AG09319 (cell line): ENCODE measurements around the gene C12orf60.
"Not testable (repeated sequence)": the region's sequence is repeated elsewhere in the genome, so short reads cannot be mapped to it uniquely, and the experiment has no call there.

Experiments used
- DNase-seq: peaks from one replicate; pipeline ENCODE4 v3.0.0-alpha.2; 2010; ENCODE audit warnings: low read depth; ENCODE audit errors: extremely low read depth
- TF ChIP-seq, protein P1 (sequence below): IDR thresholded peaks from 2 replicates; pipeline ENCODE4 v1.5.1; 2011; ENCODE audit warnings: low read depth, mild to moderate bottlenecking, inconsistent platforms, low read length, moderate library complexity

C12orf60 gene, protein sequence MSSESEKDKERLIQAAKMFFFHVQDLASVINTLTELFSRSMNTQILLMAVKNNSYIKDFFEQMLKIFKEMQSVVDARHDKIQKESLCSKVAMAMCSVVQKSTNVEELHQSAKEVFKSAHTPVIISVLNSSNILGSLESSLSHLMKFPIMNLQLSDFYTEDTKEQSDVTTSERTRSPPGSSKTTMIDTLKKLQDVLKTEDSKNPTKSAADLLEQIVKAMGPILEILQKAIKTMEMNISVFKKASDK

DNA sequence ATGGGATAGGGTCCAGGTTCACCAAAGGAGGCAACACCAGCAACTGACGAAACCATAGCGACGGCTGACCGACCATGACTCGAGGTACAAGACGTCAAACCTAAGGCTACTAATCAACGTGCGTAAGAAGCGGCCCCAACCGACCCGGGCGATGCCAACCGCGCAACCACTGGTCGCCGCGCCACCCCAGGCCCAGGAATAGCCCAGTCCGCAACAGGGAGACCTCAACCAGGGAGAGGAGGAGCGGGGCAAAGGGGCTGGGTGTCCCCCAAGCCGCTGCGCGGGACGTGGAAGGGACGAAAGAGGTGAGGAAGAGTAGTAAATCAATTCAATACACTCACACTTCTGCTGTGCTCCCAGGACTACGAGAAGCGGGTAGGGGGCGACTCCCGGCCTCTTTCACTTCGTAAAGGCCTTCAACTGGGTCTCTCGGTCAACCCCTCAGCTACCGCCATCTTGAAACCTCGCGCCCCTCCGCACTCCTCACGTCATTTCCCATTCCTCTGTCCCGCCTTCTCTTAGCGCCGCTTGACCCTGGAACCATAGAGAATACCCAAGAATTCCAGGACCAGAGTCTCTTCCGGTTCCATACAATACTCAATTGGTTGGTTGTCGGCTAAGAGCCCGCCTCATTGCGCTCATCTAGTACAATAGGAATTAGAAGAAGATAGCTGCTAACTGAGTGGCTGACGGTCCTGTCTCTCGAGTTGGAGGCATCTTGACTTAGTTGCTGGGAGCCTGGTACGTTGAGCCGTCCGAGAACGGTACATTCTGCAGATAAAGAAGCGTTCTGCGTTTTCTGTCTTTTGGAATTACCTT lies at the start of gene C12orf60, which contains the start of gene WBP11:
TSS of gene C12orf60 (plus strand) at position 660 of the 819 bp plus-strand sequence. CDS start 19,266 bp downstream, outside the sequence.
TSS of gene WBP11 (minus strand) at position 468 of the 819 bp plus-strand sequence. CDS start 2,095 bp downstream, outside the sequence.
- DNase-seq, result peak; percentile 96
- TF ChIP-seq, protein P1, sequence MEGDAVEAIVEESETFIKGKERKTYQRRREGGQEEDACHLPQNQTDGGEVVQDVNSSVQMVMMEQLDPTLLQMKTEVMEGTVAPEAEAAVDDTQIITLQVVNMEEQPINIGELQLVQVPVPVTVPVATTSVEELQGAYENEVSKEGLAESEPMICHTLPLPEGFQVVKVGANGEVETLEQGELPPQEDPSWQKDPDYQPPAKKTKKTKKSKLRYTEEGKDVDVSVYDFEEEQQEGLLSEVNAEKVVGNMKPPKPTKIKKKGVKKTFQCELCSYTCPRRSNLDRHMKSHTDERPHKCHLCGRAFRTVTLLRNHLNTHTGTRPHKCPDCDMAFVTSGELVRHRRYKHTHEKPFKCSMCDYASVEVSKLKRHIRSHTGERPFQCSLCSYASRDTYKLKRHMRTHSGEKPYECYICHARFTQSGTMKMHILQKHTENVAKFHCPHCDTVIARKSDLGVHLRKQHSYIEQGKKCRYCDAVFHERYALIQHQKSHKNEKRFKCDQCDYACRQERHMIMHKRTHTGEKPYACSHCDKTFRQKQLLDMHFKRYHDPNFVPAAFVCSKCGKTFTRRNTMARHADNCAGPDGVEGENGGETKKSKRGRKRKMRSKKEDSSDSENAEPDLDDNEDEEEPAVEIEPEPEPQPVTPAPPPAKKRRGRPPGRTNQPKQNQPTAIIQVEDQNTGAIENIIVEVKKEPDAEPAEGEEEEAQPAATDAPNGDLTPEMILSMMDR, result no peak

DNA sequence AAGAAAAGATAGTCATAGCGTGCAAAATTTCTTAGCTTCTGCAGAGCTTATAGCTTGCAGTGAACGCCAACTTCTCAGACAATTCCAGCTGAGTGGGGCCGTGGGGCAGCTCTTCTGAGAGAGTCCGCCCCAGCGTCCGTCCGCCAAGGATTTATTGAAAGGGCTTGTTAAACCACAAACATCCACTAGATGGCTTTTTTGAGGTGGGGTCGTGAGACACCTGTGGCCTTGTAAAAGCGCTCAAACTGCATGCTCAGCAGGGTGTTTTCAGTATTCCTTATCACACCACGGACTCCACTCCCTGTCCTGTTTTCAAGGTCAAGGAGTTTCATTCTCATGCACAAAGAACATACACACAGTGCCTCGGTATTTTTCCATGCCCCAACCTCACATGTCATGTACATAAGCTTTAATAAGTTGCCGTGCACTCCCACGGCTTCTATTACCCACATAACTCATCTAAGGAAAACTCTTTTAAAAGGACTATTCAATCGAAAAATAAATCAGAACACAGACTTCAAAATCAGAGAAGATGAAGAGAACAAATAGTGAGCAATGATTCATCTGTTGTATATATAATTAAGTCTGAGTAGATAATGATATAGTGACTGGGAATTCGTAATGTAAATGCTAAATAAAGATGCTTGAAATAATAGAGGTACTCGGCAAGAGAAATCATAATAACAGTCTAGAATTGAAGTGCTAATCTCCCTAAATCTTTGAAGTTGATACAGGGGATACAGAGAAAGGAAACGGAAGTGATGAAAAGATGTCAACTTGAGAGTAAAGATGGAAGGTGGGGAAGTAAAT lies 46.9 kb upstream of the C12orf60 start:
- TF ChIP-seq, protein P1, result peak; percentile 8
- no peak for DNase-seq

DNA sequence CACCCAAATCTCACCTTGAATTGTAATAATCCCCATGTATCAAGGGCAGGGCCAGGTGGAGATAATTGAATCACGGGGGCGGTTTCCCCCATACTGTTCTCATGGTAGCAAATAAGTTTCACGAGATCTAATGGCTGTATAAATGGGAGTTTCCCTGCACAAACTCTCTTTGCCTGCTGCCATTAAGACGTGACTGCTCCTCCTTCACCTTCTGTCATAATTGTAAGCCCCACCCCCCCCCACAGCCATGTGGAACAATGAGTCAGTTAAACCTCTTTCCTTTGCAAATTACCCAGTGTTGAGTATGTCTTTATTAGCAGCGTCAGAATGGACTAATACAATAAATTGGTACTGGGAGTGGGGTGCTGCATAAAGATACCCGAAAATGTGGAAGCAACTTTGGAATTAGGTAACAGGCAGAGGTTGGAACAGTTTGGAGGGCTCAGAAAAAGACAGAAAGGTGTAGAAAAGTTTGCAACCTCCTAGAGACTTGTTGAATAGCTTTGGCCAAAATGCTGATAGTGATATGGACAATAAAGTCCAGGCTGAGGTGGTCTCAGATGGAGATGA lies 43.7 kb upstream of the C12orf60 start:
- not testable (repeated sequence) for DNase-seq

DNA sequence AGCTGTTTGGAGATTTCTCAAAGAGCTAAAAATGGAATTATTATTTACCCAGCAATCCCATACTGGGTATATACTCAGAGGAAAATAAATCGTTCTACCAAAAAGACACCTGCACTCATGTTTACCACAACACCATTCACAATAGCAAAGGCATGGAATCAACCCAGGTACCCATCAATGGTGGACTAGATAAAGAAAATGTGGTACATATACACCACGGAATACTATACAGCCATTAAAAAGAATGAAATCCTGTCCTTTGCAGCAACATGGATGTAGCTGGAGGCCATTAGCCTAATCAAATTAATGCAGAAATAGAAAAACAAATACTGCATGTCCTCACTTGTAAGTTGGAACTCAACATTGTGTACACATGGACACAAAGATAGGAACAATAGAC lies 38.1 kb upstream of the C12orf60 start:
- TF ChIP-seq, protein P1, result no peak
- no peak for DNase-seq

DNA sequence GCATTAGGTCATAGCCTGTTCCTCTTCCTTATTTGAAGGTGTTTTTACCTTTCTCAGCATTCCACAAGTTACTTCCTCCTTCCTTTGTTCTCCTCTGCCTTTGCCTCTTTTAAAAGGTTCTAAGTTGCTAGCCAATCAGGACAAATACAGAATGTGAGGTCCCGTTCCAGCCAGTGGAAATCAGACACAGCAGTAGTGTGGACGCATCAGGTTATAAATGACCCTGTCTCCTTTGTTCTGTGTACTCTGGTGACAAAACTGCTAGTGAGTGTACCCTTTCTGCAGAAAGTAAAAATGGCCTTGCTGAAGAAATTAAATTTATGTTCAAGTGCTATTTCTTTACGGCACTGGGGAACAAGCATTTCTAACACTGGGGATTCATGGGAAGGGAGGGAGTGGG lies 37.5 kb upstream of the C12orf60 start:
- not testable (repeated sequence) for DNase-seq

DNA sequence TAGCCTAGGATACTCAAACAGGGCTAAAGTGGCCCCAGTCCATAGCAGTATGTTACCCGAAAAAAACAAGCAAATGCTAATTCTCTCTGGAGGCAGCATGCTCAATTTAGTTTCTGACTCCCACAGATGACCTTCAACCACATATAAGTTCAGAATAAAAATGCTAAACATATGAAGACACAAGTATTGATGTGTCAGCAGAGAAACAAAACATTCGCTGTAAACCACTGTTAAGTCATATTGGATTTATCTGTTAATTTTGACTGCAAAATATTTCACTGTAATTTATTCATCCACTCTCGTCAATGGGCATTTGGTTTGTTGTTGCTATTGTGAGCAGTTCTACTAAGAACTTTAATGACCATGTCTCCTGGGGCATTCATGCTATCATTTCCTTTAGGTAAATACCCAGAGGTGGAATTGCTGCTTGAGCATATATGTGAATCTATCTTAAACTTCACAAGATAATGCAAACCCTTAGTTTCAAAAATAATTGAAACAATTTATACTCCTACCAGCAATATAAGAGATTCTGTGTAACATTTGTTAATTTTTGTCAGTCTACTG lies 36.7 kb upstream of the C12orf60 start:
- TF ChIP-seq, protein P1, result no peak
- DNase-seq, result no peak

DNA sequence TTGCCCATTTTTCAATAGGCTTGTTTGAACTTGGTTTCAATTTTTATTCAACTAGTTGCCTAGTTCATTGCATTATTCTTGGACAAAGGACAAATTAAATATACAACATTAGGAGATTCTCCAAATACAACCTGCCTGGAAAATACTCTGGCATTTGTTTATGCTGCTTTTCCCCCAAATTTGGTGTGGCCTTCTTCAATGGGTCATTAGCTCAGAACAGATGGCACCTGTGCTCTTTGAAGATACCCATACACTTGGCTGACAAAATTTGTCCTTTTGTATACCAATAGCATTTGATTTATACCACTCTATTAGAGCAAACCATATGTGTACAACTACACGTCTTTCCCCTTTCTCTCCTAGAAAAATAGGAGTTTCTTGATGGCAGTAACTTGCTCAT lies 35.9 kb upstream of the C12orf60 start:
- TF ChIP-seq, protein P1, result no peak
- DNase-seq, result no peak
